ENCODE data around the gene SLC17A9. TPM values are rescaled to one million over a fixed set of nuclear protein-coding genes. Genes with fewer than 3 reads are reported as not detected.

The SLC17A9 gene, protein sequence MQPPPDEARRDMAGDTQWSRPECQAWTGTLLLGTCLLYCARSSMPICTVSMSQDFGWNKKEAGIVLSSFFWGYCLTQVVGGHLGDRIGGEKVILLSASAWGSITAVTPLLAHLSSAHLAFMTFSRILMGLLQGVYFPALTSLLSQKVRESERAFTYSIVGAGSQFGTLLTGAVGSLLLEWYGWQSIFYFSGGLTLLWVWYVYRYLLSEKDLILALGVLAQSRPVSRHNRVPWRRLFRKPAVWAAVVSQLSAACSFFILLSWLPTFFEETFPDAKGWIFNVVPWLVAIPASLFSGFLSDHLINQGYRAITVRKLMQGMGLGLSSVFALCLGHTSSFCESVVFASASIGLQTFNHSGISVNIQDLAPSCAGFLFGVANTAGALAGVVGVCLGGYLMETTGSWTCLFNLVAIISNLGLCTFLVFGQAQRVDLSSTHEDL
- 5.6 TPM for total RNA-seq (2013)
- polyA plus RNA-seq = 10 to 100 TPM in 1 of 3 donors, under 1 TPM in 2; 0.81 to 31.3 (median 0.82) TPM
- 6.9 TPM in 2 replicates for polyA minus RNA-seq
- total RNA-seq = 2.8 to 25.2 (median 11.9) reads per million in 11 experiments

GRCh38 chr20:62952373-62952967 lies at the start of gene SLC17A9:
Gene SLC17A9, plus strand, starts transcription at chr20:62952709. Its CDS starts 122 bp downstream, at chr20:62952831.
- H3K27me3 ChIP-seq (ENCODE audit: control insufficient read depth in 2 of 2, insufficient read depth in 2 of 2, low read length in 2 of 2) = no peaks in the 10 kb centered on the region
- peak within 1 kb of the TSS; percentile 71 for H3K9ac ChIP-seq (ENCODE audit: insufficient read depth, low read length, poor library complexity, severe bottlenecking)
- H4K20me1 ChIP-seq (ENCODE audit: insufficient read depth, low read length) = no peaks in the 10 kb centered on the region
- H3K9me3 ChIP-seq (replicated peaks in 1 of 2; ENCODE audit: control insufficient read depth in 1 of 2, insufficient read depth in 1 of 2, low read length in 2 of 2) = peaks cover 6 to 8% of the 10 kb centered on the region in 2 donors
- peaks cover 3 to 11% (median 6%) of the 10 kb centered on the region in 7 donors for H3K9me3 Mint-ChIP-seq
- no peaks in the 10 kb centered on the region for H3K27me3 Mint-ChIP-seq (ENCODE audit: low read depth in 3 of 3)
- H3K4me2 ChIP-seq (replicated peaks; ENCODE audit: extremely low read depth, low read length, poor library complexity, severe bottlenecking) = peak within 1 kb of the TSS; percentile 78
- H3K79me2 ChIP-seq (ENCODE audit: insufficient read depth, low read length) = peaks cover 22% of the 10 kb centered on the region
- peak within 1 kb of the TSS; percentile 88 to 90 for H3K27ac ChIP-seq (ENCODE audit: low read depth in 1 of 2, low read length in 2 of 2)
- H3K36me3 Mint-ChIP-seq = peaks cover 26 to 37% of the 10 kb centered on the region in 2 donors
- H3K36me3 ChIP-seq (replicated peaks in 1 of 2; ENCODE audit: control insufficient read depth in 1 of 2, insufficient read depth in 2 of 2, low read length in 2 of 2) = peaks cover 14 to 34% of the 10 kb centered on the region in 2 donors
- DNase-seq = peak; percentile 76 to 85 (median 78)
- intact Hi-C loops (cut with micrococcal nuclease) = loop anchor here (2.0 kb wide), 1 partner anchor 14 kb away; the partner anchor contains the start of gene GID8 (in 2 of the 2)
- H3K4me1 Mint-ChIP-seq = peaks cover 39% of the 10 kb centered on the region
- TF ChIP-seq, protein P1, sequence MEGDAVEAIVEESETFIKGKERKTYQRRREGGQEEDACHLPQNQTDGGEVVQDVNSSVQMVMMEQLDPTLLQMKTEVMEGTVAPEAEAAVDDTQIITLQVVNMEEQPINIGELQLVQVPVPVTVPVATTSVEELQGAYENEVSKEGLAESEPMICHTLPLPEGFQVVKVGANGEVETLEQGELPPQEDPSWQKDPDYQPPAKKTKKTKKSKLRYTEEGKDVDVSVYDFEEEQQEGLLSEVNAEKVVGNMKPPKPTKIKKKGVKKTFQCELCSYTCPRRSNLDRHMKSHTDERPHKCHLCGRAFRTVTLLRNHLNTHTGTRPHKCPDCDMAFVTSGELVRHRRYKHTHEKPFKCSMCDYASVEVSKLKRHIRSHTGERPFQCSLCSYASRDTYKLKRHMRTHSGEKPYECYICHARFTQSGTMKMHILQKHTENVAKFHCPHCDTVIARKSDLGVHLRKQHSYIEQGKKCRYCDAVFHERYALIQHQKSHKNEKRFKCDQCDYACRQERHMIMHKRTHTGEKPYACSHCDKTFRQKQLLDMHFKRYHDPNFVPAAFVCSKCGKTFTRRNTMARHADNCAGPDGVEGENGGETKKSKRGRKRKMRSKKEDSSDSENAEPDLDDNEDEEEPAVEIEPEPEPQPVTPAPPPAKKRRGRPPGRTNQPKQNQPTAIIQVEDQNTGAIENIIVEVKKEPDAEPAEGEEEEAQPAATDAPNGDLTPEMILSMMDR (IDR thresholded peaks at IDR 0.05) = no peak
- peak within 1 kb of the TSS; percentile 88 to 94 (median 90) for H3K27ac Mint-ChIP-seq
- under 1% methylated on average over 28 of the region's 37 CpGs for WGBS (ENCODE audit: insufficient coverage)
- H2AFZ ChIP-seq (ENCODE audit: insufficient read depth, low read depth, low read length, poor library complexity, severe bottlenecking) = peak within 1 kb of the TSS; percentile 87
- H3K4me3 Mint-ChIP-seq = peak within 1 kb of the TSS; percentile 79 to 86
- peaks cover 32 to 36% of the 10 kb centered on the region in 2 donors for H3K4me1 ChIP-seq (ENCODE audit: control insufficient read depth in 1 of 2, insufficient read depth in 2 of 2, low read length in 2 of 2)
- peak within 1 kb of the TSS; percentile 36 to 70 (median 50) for H3K4me3 ChIP-seq (replicated peaks in 1 of 3; ENCODE audit: low read depth in 2 of 3, low read length in 3 of 3)

DNA sequence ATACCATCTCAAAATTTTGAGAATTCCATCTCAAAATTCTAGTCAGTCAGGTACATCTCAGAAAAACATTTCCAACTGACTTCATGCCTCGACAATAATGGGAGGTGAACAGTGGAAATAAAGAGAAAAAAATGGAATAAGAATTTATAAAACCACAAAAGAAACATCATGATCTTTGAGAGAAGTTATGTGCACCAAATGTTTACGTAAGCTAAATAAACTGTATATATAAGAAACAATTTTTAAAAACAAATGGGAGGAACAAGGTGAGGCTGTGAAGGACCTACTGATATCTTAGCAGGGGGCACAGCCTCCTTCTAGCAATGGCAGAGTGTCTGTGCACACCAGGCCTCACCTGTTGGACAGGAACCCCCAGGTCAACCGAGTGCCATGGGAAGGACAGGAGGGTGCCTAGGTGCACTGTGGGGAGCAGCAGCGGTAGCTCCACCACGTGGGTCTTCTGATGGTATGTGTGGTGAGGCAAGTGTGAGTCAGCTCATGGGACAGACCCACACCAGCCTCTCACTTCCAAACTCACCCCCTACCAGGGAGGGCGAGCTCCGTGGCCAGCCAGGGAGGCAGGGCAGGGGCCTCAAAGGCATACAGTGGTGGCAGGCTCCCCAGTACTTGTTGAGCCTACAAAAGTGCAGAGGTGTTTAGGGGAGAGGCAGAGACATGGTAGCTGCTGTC lies 49.4 kb upstream of the SLC17A9 start:
- no peak for DNase-seq
- peaks cover 7% of the 10 kb centered on the region for H3K79me2 ChIP-seq (ENCODE audit: insufficient read depth, low read length)
- Mint-ChIP-seq H3K4me3 (no peak overlapping the region), H3K36me3 (peaks cover 66 to 70% of the 10 kb centered on the region in 2 donors), H3K27ac (peak overlapping the region in 1 of 7 donors; percentile 21), H3K27me3 (ENCODE audit: low read depth in 3 of 3) (peaks cover 0 to 5% (median 0%) of the 10 kb centered on the region in 3 donors), H3K9me3 (no peaks in the 10 kb centered on the region), H3K4me1 (peaks cover 9% of the 10 kb centered on the region)
- H3K27ac ChIP-seq (ENCODE audit: low read depth in 1 of 2, low read length in 2 of 2) = no peak overlapping the region
- H3K4me3 ChIP-seq (replicated peaks in 1 of 3; ENCODE audit: low read depth in 2 of 3, low read length in 3 of 3) = no peak overlapping the region
- no peaks in the 10 kb centered on the region for H3K9me3 ChIP-seq (replicated peaks in 1 of 2; ENCODE audit: control insufficient read depth in 1 of 2, insufficient read depth in 1 of 2, low read length in 2 of 2)
- peaks cover 81% of the 10 kb centered on the region for H4K20me1 ChIP-seq (ENCODE audit: insufficient read depth, low read length)
- H3K27me3 ChIP-seq (ENCODE audit: control insufficient read depth in 2 of 2, insufficient read depth in 2 of 2, low read length in 2 of 2) = no peaks in the 10 kb centered on the region
- H3K9ac ChIP-seq (ENCODE audit: insufficient read depth, low read length, poor library complexity, severe bottlenecking) = no peak overlapping the region
- H3K4me2 ChIP-seq (replicated peaks; ENCODE audit: extremely low read depth, low read length, poor library complexity, severe bottlenecking) = no peak overlapping the region
- peaks cover 0 to 7% of the 10 kb centered on the region in 2 donors for H3K4me1 ChIP-seq (ENCODE audit: control insufficient read depth in 1 of 2, insufficient read depth in 2 of 2, low read length in 2 of 2)
- 83% methylated on average over 1 of the region's 7 CpGs for WGBS (ENCODE audit: insufficient coverage)
- intact Hi-C loops (cut with micrococcal nuclease) = no loop called here
- no peak overlapping the region for H2AFZ ChIP-seq (ENCODE audit: insufficient read depth, low read depth, low read length, poor library complexity, severe bottlenecking)
- TF ChIP-seq, protein P1 (IDR thresholded peaks at IDR 0.05) = no peak
- peaks cover 63 to 73% of the 10 kb centered on the region in 2 donors for H3K36me3 ChIP-seq (replicated peaks in 1 of 2; ENCODE audit: control insufficient read depth in 1 of 2, insufficient read depth in 2 of 2, low read length in 2 of 2)
